NCI-H1092 treated with DMSO at 0.1 percent for 48 hours (cell line): Measurements from ENCODE around the gene PRRC2B.
"Not testable (repeated sequence)": the region's sequence is repeated elsewhere in the genome, so short reads cannot be mapped to it uniquely, and the experiment has no call there.

Experiments
- DNase-seq: peaks from one replicate; lab custom pipeline; 2025; lab: John Stamatoyannopoulos, UW

PRRC2B gene

GRCh38 chr9:131539223-131539923 lies 145.5 kb downstream of the PRRC2B start:
- no peak for DNase-seq

- no peak for DNase-seq
Measured at GRCh38 chr9:131543141-131543540, 149.3 kb downstream of the PRRC2B start.

GRCh38 chr9:131545003-131545785 lies 151.3 kb downstream of the PRRC2B start, which contains the start of gene PRRT1B:
Gene PRRT1B, plus strand, starts transcription at chr9:131545523. Its CDS starts 93 bp downstream, at chr9:131545616.
- peak; percentile 25 for DNase-seq

GRCh38 chr9:131545786-131546335 lies 152.0 kb downstream of the PRRC2B start:
- DNase-seq: no peak

GRCh38 chr9:131546336-131547084 lies 152.6 kb downstream of the PRRC2B start:
- DNase-seq: peak; percentile 47

- DNase-seq: not testable (repeated sequence)
Measured at GRCh38 chr9:131549186-131549585, 155.3 kb downstream of the PRRC2B start.
